H1 (cell line): Measurements from ENCODE around the gene FAR2. TPM values are rescaled to one million over a fixed set of nuclear protein-coding genes. Genes with fewer than 3 reads are reported as not detected.

Experiments used
- CTCF ChIA-PET: fragments of 300-600 bp; sonication (Branson Sonifier 250); formaldehyde crosslinking; loops from one replicate; lab custom pipeline; 2021; ENCODE audit not compliant: partially characterized antibody; lab: Charles Lee
- POLR2A ChIA-PET: fragments of 300-600 bp; sonication (Branson Sonifier 250); formaldehyde crosslinking; loops from one replicate; lab custom pipeline; 2021; ENCODE audit warnings: inconsistent platforms; ENCODE audit not compliant: partially characterized antibody; lab: Charles Lee
- DNase-seq, 2 experiments: peaks; one replicate each; pipeline versions ENCODE4 v3.0.0 to v3.0.0-alpha.2; 2010 to 2022; ENCODE audit warnings: low spot score in 2 of 2, low read depth in 1 of 2, mixed read lengths in 1 of 2
- FAIRE-seq: peaks from 2 replicates; lab custom pipeline; 2011; peaks lifted over from hg19 to GRCh38; lab: Jason Lieb, UNC
- H2AFZ ChIP-seq: 2 replicates; pipeline ENCODE4 v1.8.1; 2012; ENCODE audit warnings: low read length, inconsistent platforms
- H2AK5ac ChIP-seq: 2 replicates; pipeline ENCODE4 v1.6.1; 2013; ENCODE audit warnings: low read depth, low read length
- H2BK120ac ChIP-seq: replicated peaks from 2 replicates; pipeline ENCODE3; 2013; ENCODE audit warnings: low read depth, low read length, inconsistent platforms
- H2BK12ac ChIP-seq: 2 replicates; pipeline ENCODE4 v1.6.1; 2013; ENCODE audit warnings: low read depth, low read length
- H2BK15ac ChIP-seq: 2 replicates; pipeline ENCODE4 v1.6.1; 2013; ENCODE audit warnings: low read length
- H2BK20ac ChIP-seq: 2 replicates; pipeline ENCODE4 v1.6.1; 2013; ENCODE audit warnings: low read length
- H2BK5ac ChIP-seq: 2 replicates; pipeline ENCODE4 v1.6.1; 2013; ENCODE audit warnings: low read depth, low read length
- H3K14ac ChIP-seq: 2 replicates; pipeline ENCODE4 v1.6.1; 2013; ENCODE audit warnings: inconsistent platforms; ENCODE audit not compliant: insufficient read length
- H3K18ac ChIP-seq: 2 replicates; pipeline ENCODE4 v1.6.1; 2013; ENCODE audit warnings: low read length; ENCODE audit errors: extremely low read depth
- H3K23ac ChIP-seq: 2 replicates; pipeline ENCODE4 v1.6.1; 2013; ENCODE audit warnings: inconsistent platforms; ENCODE audit not compliant: insufficient read length
- H3K23me2 ChIP-seq: 2 replicates; pipeline ENCODE4 v1.6.1; 2013; ENCODE audit warnings: low read depth, low read length
- H3K27ac ChIP-seq: 2 replicates; pipeline ENCODE4 v1.6.1; 2011; ENCODE audit warnings: low read depth, low read length, inconsistent platforms
- H3K27me3 ChIP-seq, 4 experiments: replicated peaks in 1 of 4; 1 replicate in 1 of 4; 2 replicates in 3 of 4; pipeline versions ENCODE4 v1.6.1 to v1.8.1; 2011 to 2013; ENCODE audit warnings: low read length in 3 of 4, mild to moderate bottlenecking in 3 of 4, inconsistent platforms in 2 of 4, mixed read lengths in 2 of 4, moderate library complexity in 1 of 4; ENCODE audit not compliant: control insufficient read depth in 3 of 4, insufficient read depth in 3 of 4; ENCODE audit errors: extremely low read depth in 1 of 4
- H3K36me3 ChIP-seq, 4 experiments: 2 replicates each; pipeline versions ENCODE4 v1.6.1 to v1.8.1; 2011 to 2013; ENCODE audit warnings: mild to moderate bottlenecking in 4 of 4, low read length in 3 of 4, moderate library complexity in 2 of 4, control low read depth in 1 of 4, inconsistent platforms in 1 of 4; ENCODE audit not compliant: insufficient read depth in 4 of 4, control insufficient read depth in 2 of 4
- H3K4ac ChIP-seq: replicated peaks from 2 replicates; pipeline ENCODE3; 2013; ENCODE audit warnings: low read length, low read depth, mixed read lengths, inconsistent platforms; ENCODE audit not compliant: insufficient read length
- H3K4me1 ChIP-seq, 4 experiments: replicated peaks in 1 of 4; 1 replicate in 1 of 4; 2 replicates in 3 of 4; pipeline versions ENCODE4 v1.6.1 to v1.8.1; 2011 to 2013; ENCODE audit warnings: low read length in 3 of 4, inconsistent platforms in 2 of 4, mixed read lengths in 1 of 4; ENCODE audit not compliant: insufficient read depth in 4 of 4, control insufficient read depth in 3 of 4
- H3K4me2 ChIP-seq, 2 experiments: 2 replicates each; pipeline versions ENCODE4 v1.6.1 to v1.8.1; 2011 to 2013; ENCODE audit warnings: low read depth in 2 of 2, low read length in 2 of 2, control low read depth in 1 of 2, inconsistent platforms in 1 of 2, mild to moderate bottlenecking in 1 of 2; ENCODE audit not compliant: insufficient read depth in 1 of 2
- H3K4me3 ChIP-seq, 4 experiments: fragments of 200-600, 300-600 bp in 1 of 4; sonication (generic), shearing (Covaris generic), sonication (Bioruptor Twin) in 1 of 4; 2 replicates each; pipeline versions ENCODE4 v1.5.1 to v1.8.1; 2011 to 2016; ENCODE audit warnings: low read length in 4 of 4, low read depth in 3 of 4, control low read depth in 2 of 4, inconsistent platforms in 2 of 4, mild to moderate bottlenecking in 2 of 4, mixed read lengths in 1 of 4, moderate library complexity in 1 of 4; ENCODE audit not compliant: insufficient read depth in 2 of 4; ENCODE audit errors: extremely low read depth in 1 of 4
- H3K56ac ChIP-seq: replicated peaks from 2 replicates; pipeline ENCODE3; 2013; ENCODE audit warnings: low read depth, mild to moderate bottlenecking, mixed read lengths, low read length, inconsistent platforms; ENCODE audit not compliant: insufficient read length
- H3K79me1 ChIP-seq: 2 replicates; pipeline ENCODE4 v1.6.1; 2013; ENCODE audit warnings: low read depth, low read length, control low read depth
- H3K79me2 ChIP-seq, 2 experiments: 2 replicates each; pipeline versions ENCODE4 v1.6.1 to v1.8.1; 2012 to 2013; ENCODE audit warnings: low read length in 2 of 2, mild to moderate bottlenecking in 2 of 2, inconsistent platforms in 1 of 2; ENCODE audit not compliant: insufficient read depth in 2 of 2, control insufficient read depth in 1 of 2
- H3K9ac ChIP-seq, 4 experiments: replicated peaks in 1 of 4; 1 replicate in 1 of 4; 2 replicates in 3 of 4; pipeline versions ENCODE4 v1.6.1 to v1.8.1; 2011 to 2013; ENCODE audit warnings: low read depth in 3 of 4, low read length in 3 of 4, control low read depth in 2 of 4, mild to moderate bottlenecking in 2 of 4, moderate library complexity in 2 of 4, inconsistent platforms in 1 of 4; ENCODE audit errors: extremely low read depth in 1 of 4
- H3K9me3 ChIP-seq, 2 experiments: 2 replicates each; pipeline versions ENCODE4 v1.6.1 to v1.8.1; 2012 to 2013; ENCODE audit warnings: mild to moderate bottlenecking in 2 of 2, moderate library complexity in 2 of 2, control low read depth in 1 of 2, inconsistent platforms in 1 of 2, low read depth in 1 of 2, low read length in 1 of 2, mixed read lengths in 1 of 2; ENCODE audit not compliant: insufficient read depth in 2 of 2
- H4K20me1 ChIP-seq, 2 experiments: replicated peaks in 1 of 2; 2 replicates each; pipeline versions ENCODE3 to v1.8.1; 2011 to 2013; ENCODE audit warnings: inconsistent platforms in 2 of 2, low read length in 2 of 2, mild to moderate bottlenecking in 1 of 2; ENCODE audit not compliant: insufficient read depth in 2 of 2, control insufficient read depth in 1 of 2
- H4K5ac ChIP-seq: 2 replicates; pipeline ENCODE4 v1.6.1; 2013; ENCODE audit warnings: low read length, low read depth, mixed read lengths, inconsistent platforms; ENCODE audit not compliant: insufficient read length
- H4K8ac ChIP-seq: 2 replicates; pipeline ENCODE4 v1.8.0; 2013; ENCODE audit warnings: mild to moderate bottlenecking, moderate library complexity, low read length, inconsistent platforms; ENCODE audit not compliant: insufficient read depth; ENCODE audit errors: extremely low read depth
- H4K91ac ChIP-seq: replicated peaks from 2 replicates; pipeline ENCODE3; 2013; ENCODE audit warnings: low read length, mixed read lengths, inconsistent platforms; ENCODE audit not compliant: insufficient read length
- BRCA1 ChIP-seq: IDR thresholded peaks from 2 replicates; pipeline ENCODE4 v1.6.1; 2012; ENCODE audit warnings: low read depth, low read length, improper control_type of control experiment
- CEBPB ChIP-seq: IDR thresholded peaks from 2 replicates; pipeline ENCODE4 v1.6.1; 2012; ENCODE audit warnings: low read depth, low read length
- CHD1 ChIP-seq: IDR thresholded peaks from 2 replicates; pipeline ENCODE4 v1.6.1; 2012; ENCODE audit warnings: low read depth, low read length, improper control_type of control experiment
- CTBP2 ChIP-seq: IDR thresholded peaks from 2 replicates; pipeline ENCODE4 v1.7.0; 2011; ENCODE audit warnings: borderline replicate concordance, mild to moderate bottlenecking, moderate library complexity, mixed read lengths, low read length; ENCODE audit not compliant: insufficient read depth, insufficient read length
- E2F6 ChIP-seq: IDR thresholded peaks from 2 replicates; pipeline ENCODE4 v1.6.1; 2012; ENCODE audit warnings: inconsistent platforms
- FOSL1 ChIP-seq: IDR thresholded peaks from 2 replicates; pipeline ENCODE4 v1.6.1; 2011; ENCODE audit warnings: mild to moderate bottlenecking, low read depth, low read length, moderate library complexity; ENCODE audit not compliant: insufficient read depth
- HDAC2 ChIP-seq, 2 experiments: fragments of 300-600 bp in 1 of 2; sonication (generic) in 1 of 2; IDR thresholded peaks; 2 replicates each; pipeline ENCODE4 v1.6.1; 2011 to 2012; ENCODE audit warnings: low read depth in 2 of 2, low read length in 2 of 2, mild to moderate bottlenecking in 2 of 2, moderate library complexity in 2 of 2, borderline replicate concordance in 1 of 2, inconsistent platforms in 1 of 2
- HDAC6 ChIP-seq: IDR thresholded peaks from one replicate; pipeline ENCODE4 v1.7.1; 2012; ENCODE audit warnings: low read depth, mild to moderate bottlenecking, inconsistent platforms, low read length, moderate library complexity
- POU5F1 ChIP-seq: IDR thresholded peaks from 2 replicates; pipeline ENCODE4 v1.6.1; 2011; ENCODE audit warnings: low read depth, mild to moderate bottlenecking, low read length, moderate library complexity
- RFX5 ChIP-seq: IDR thresholded peaks from 2 replicates; pipeline ENCODE4 v1.6.1; 2011; ENCODE audit warnings: low read depth, low read length, improper control_type of control experiment, borderline replicate concordance
- SP1 ChIP-seq: IDR thresholded peaks from 2 replicates; pipeline ENCODE4 v1.6.1; 2011; ENCODE audit warnings: low read depth, low read length
- SP2 ChIP-seq: IDR thresholded peaks from 2 replicates; pipeline ENCODE4 v1.6.1; 2012; ENCODE audit warnings: mild to moderate bottlenecking, low read length, inconsistent platforms
- SP4 ChIP-seq: IDR thresholded peaks from 2 replicates; pipeline ENCODE4 v1.6.1; 2012; ENCODE audit warnings: low read length, inconsistent platforms
- SUZ12 ChIP-seq: fragments of 200-600 bp; sonication (generic); IDR thresholded peaks from 2 replicates; pipeline ENCODE4 v1.6.1; 2012; ENCODE audit warnings: mild to moderate bottlenecking, inconsistent platforms, low read length, moderate library complexity, mixed read lengths
- TAF1 ChIP-seq: IDR thresholded peaks from 2 replicates; pipeline ENCODE4 v1.6.1; 2011; ENCODE audit warnings: mild to moderate bottlenecking, low read depth, low read length
- WGBS, 2 experiments: shearing (Covaris generic) in 1 of 2; methylation state at CpG; one replicate each; pipeline versions ENCODE4 v1.1.6 to v1.1.7; 2013 to 2015; ENCODE audit warnings: low lambda C conversion rate in 2 of 2, mixed read lengths in 2 of 2, inconsistent platforms in 1 of 2, low coverage in 1 of 2, missing lambda C conversion rate in 1 of 2; ENCODE audit not compliant: insufficient replicate concordance in 2 of 2, insufficient coverage in 1 of 2, insufficient read length in 1 of 2; ENCODE audit errors: extremely low coverage in 1 of 2, missing lambda C conversion rate in 1 of 2; 5-methylcytosine and 5-hydroxymethylcytosine counted together
- polyA plus RNA-seq, 7 experiments: library from polyadenylated mRNA; depleted of rRNA in 3 of 7; stranded (reverse) in 5 of 7; unstranded in 2 of 7; fragments of >200 nt in 5 of 7; fragments of 200-250 nt in 2 of 7; gene quantifications; 1 replicate in 5 of 7; 2 replicates in 1 of 7; 4 replicates in 1 of 7; pipeline versions ENCODE4 v1.2.1 to v1.2.3, GENCODE V29; 2011 to 2013; ENCODE audit warnings: missing spikeins in 2 of 7, mixed read lengths in 2 of 7
- total RNA-seq: library from RNA; stranded (reverse); fragmentation: NEBNext Ultra II Directional; extraction: Animal tissue kit (Norgen Biotek cat#: 25700); gene quantifications from 2 replicates; pipeline ENCODE4 v1.2.1, GENCODE V29; 2021

The FAR2 gene
- total and polyA plus RNA-seq, 2 of the 8 experiments (the other 6 are each of a cell fraction or from before 2014, with no cell fraction given), result 24.0 to 24.1 TPM

- no peak overlapping the region for H3K4me2 ChIP-seq
- H3K27me3 ChIP-seq, result no peaks in the 10 kb centered on the region
- H3K23ac ChIP-seq, result no peak overlapping the region
- CTCF ChIA-PET, result interaction anchor here (3.4 kb wide), 1 partner anchor 16 kb away, joined by 13 read pairs; no protein-coding TSS in a partner anchor
- H4K5ac ChIP-seq, result no peak overlapping the region
- H3K4me1 ChIP-seq, result no peaks in the 10 kb centered on the region
- no peak overlapping the region for H3K9ac ChIP-seq
- no peaks in the 10 kb centered on the region for H4K20me1 ChIP-seq
- POLR2A ChIA-PET, result no interaction called here
- H2BK120ac ChIP-seq, result no peak overlapping the region
- H2BK20ac ChIP-seq, result no peak overlapping the region
- H3K18ac ChIP-seq, result no peak overlapping the region
- 98% methylated on average over 3 of the region's 3 CpGs; no CpG with 5 or more reads in 1 of the 2 experiments for WGBS, 2 experiments
- no peak overlapping the region for H3K27ac ChIP-seq
- H3K14ac ChIP-seq, result no peak overlapping the region
- H3K36me3 ChIP-seq, result no peaks in the 10 kb centered on the region
- no peak overlapping the region for H2BK12ac ChIP-seq
- no peak overlapping the region for H3K56ac ChIP-seq
- no peak for DNase-seq
- H4K91ac ChIP-seq, result no peak overlapping the region
- H3K23me2 ChIP-seq, result no peaks in the 10 kb centered on the region
- H2AK5ac ChIP-seq, result no peak overlapping the region
- H3K4me3 ChIP-seq, result no peak overlapping the region
- H4K8ac ChIP-seq, result no peak overlapping the region
- H3K79me1 ChIP-seq, result no peaks in the 10 kb centered on the region
- H3K9me3 ChIP-seq, result no peaks in the 10 kb centered on the region
- H2BK15ac ChIP-seq, result no peak overlapping the region
- no peaks in the 10 kb centered on the region for H3K79me2 ChIP-seq
- no peak overlapping the region for H2BK5ac ChIP-seq
- no peak overlapping the region for H2AFZ ChIP-seq
- FAIRE-seq, result no peak
- H3K4ac ChIP-seq, result no peak overlapping the region
- TF ChIP-seq RFX5 (no peak), POU5F1 (no peak), HDAC6 (no peak), SP1 (no peak), E2F6 (no peak), SUZ12 (no peak), SP4 (no peak), BRCA1 (no peak), CHD1 (no peak), CTBP2 (no peak), FOSL1 (no peak), SP2 (no peak), CEBPB (no peak), HDAC2 (IDR thresholded peaks at IDR 0.05; ENCODE audit: borderline replicate concordance in 1 of 2, low read depth in 2 of 2, low read length in 2 of 2) (no peak), TAF1 (no peak)
Observed at GRCh38 chr12:29301114-29301513, 152.0 kb downstream of the FAR2 start.
